HG02981 (cell line): Measurements from ENCODE around the gene TRABD2B.

Source experiments
- ATAC-seq: cut with Tn5 transposase; IDR thresholded peaks from one replicate; pipeline ENCODE4 v1.9.1; 2021; ENCODE audit warnings: mild to moderate bottlenecking, moderate library complexity; ENCODE audit not compliant: unreplicated experiment

The TRABD2B gene

GRCh38 chr1:47742890-47743760 lies 254.1 kb downstream of the TRABD2B start:
- no peak for ATAC-seq

GRCh38 chr1:47738560-47739182 lies 258.5 kb downstream of the TRABD2B start:
- ATAC-seq, result no peak

- ATAC-seq, result no peak
Observed at GRCh38 chr1:47732489-47732888, 264.7 kb downstream of the TRABD2B start.

GRCh38 chr1:47731730-47732129 lies 265.5 kb downstream of the TRABD2B start:
- ATAC-seq, result no peak

- ATAC-seq, result no peak
Observed at GRCh38 chr1:47729685-47730084, 267.5 kb downstream of the TRABD2B start.

- no peak for ATAC-seq
Observed at GRCh38 chr1:47727697-47728085, 269.5 kb downstream of the TRABD2B start.

- ATAC-seq, result no peak
Observed at GRCh38 chr1:47727051-47727696, 270.0 kb downstream of the TRABD2B start.

GRCh38 chr1:47725992-47726855 lies 271.0 kb downstream of the TRABD2B start:
- peak; percentile 92 for ATAC-seq

- ATAC-seq, result no peak
Observed at GRCh38 chr1:47725511-47725991, 271.6 kb downstream of the TRABD2B start.

- ATAC-seq, result no peak
Observed at GRCh38 chr1:47725000-47725473, 272.1 kb downstream of the TRABD2B start.

- no peak for ATAC-seq
Observed at GRCh38 chr1:47724432-47724999, 272.7 kb downstream of the TRABD2B start.

GRCh38 chr1:47722909-47723580 lies 274.1 kb downstream of the TRABD2B start:
- ATAC-seq, result no peak

GRCh38 chr1:47722101-47722500 lies 275.1 kb downstream of the TRABD2B start:
- no peak for ATAC-seq

GRCh38 chr1:47720111-47720510 lies 277.1 kb downstream of the TRABD2B start:
- no peak for ATAC-seq

- ATAC-seq, result no peak
Observed at GRCh38 chr1:47717341-47717740, 279.8 kb downstream of the TRABD2B start.

GRCh38 chr1:47713975-47714767 lies 283.0 kb downstream of the TRABD2B start:
- no peak for ATAC-seq

- ATAC-seq, result no peak
Observed at GRCh38 chr1:47713333-47713953, 283.7 kb downstream of the TRABD2B start.

- no peak for ATAC-seq
Observed at GRCh38 chr1:47712596-47713299, 284.4 kb downstream of the TRABD2B start.
